Neural progenitor cell (in vitro differentiated cells): ENCODE data around the gene SEL1L3. TPM values are rescaled to one million over a fixed set of nuclear protein-coding genes. Genes with fewer than 3 reads are reported as not detected.
A peak's percentile ranks its signal among the peaks of the same experiment; 100 is the strongest.

ENCODE experiments used
- DNase-seq: peaks from one replicate; pipeline ENCODE4 v3.0.0-alpha.2; 2016; ENCODE audit warnings: low spot score
- H2AFZ ChIP-seq: fragments of 200-600 bp; sonication (generic); replicated peaks from 2 replicates; pipeline ENCODE4 v1.6.1; 2016; ENCODE audit warnings: antibody characterized with exemption
- H3F3A ChIP-seq: fragments of 200-600 bp; sonication (generic); 2 replicates; pipeline ENCODE4 v1.6.1; 2016; ENCODE audit warnings: antibody characterized with exemption, low read depth
- H3K27ac ChIP-seq: fragments of 200-600 bp; sonication (generic); 2 replicates; pipeline ENCODE4 v1.5.1; 2016; ENCODE audit warnings: mild to moderate bottlenecking
- H3K27me3 ChIP-seq: fragments of 200-600 bp; sonication (generic); 2 replicates; pipeline ENCODE4 v1.6.1; 2016; ENCODE audit warnings: mild to moderate bottlenecking, moderate library complexity
- H3K36me3 ChIP-seq: fragments of 200-600 bp; sonication (generic); 2 replicates; pipeline ENCODE4 v1.5.1; 2016
- H3K4me1 ChIP-seq: fragments of 200-600 bp; sonication (generic); 2 replicates; pipeline ENCODE4 v1.6.1; 2016; ENCODE audit warnings: mixed run types
- H3K4me2 ChIP-seq: fragments of 200-600 bp; sonication (generic); 2 replicates; pipeline ENCODE4 v1.6.1; 2016
- H3K4me3 ChIP-seq: fragments of 200-600 bp; sonication (generic); 2 replicates; pipeline ENCODE4 v1.5.1; 2016
- H3K79me2 ChIP-seq: fragments of 200-600 bp; sonication (generic); 2 replicates; pipeline ENCODE4 v1.6.1; 2016; ENCODE audit warnings: low read depth
- H3K9ac ChIP-seq: fragments of 200-600 bp; sonication (generic); 2 replicates; pipeline ENCODE4 v1.6.1; 2016
- H3K9me3 ChIP-seq: fragments of 200-600 bp; sonication (generic); 2 replicates; pipeline ENCODE4 v1.5.1; 2016; ENCODE audit warnings: low read depth
- H4K20me1 ChIP-seq: fragments of 200-600 bp; sonication (generic); 2 replicates; pipeline ENCODE4 v1.6.1; 2016; ENCODE audit warnings: low read depth
- H3K27ac Mint-ChIP-seq: 3 replicates; pipeline ENCODE4 v1.8.0; 2021; ENCODE audit warnings: mixed read lengths
- H3K27me3 Mint-ChIP-seq: 2 replicates; pipeline ENCODE4 v1.8.0; 2022; ENCODE audit warnings: low read depth, mild to moderate bottlenecking, inconsistent platforms, moderate library complexity, mixed read lengths; ENCODE audit not compliant: insufficient read depth
- H3K36me3 Mint-ChIP-seq: 3 replicates; pipeline ENCODE4 v1.8.0; 2021; ENCODE audit warnings: mixed read lengths
- H3K4me1 Mint-ChIP-seq: 3 replicates; pipeline ENCODE4 v1.8.0; 2021; ENCODE audit warnings: mixed read lengths
- H3K4me3 Mint-ChIP-seq: 3 replicates; pipeline ENCODE4 v1.8.0; 2021; ENCODE audit warnings: mild to moderate bottlenecking, moderate library complexity, mixed read lengths
- H3K9me3 Mint-ChIP-seq: 3 replicates; pipeline ENCODE4 v1.8.0; 2020; ENCODE audit warnings: mixed read lengths
- CTCF ChIP-seq: fragments of 200-600 bp; sonication (generic); IDR thresholded peaks from 2 replicates; pipeline ENCODE4 v1.5.1; 2017; ENCODE audit warnings: antibody characterized with exemption, mild to moderate bottlenecking
- EZH2 ChIP-seq: fragments of 200-600 bp; sonication (generic); IDR thresholded peaks from 2 replicates; pipeline ENCODE4 v1.6.1; 2017; ENCODE audit warnings: antibody characterized with exemption, mild to moderate bottlenecking, moderate library complexity
- EZH2phosphoT487 ChIP-seq: fragments of 200-600 bp; sonication (generic); IDR thresholded peaks from 2 replicates; pipeline ENCODE4 v1.6.1; 2017; ENCODE audit warnings: antibody characterized with exemption
- total RNA-seq: library from RNA; depleted of rRNA; stranded (reverse); fragments of >200 nt; gene quantifications from 2 replicates; pipeline ENCODE4 v1.2.3, GENCODE V29; 2015; ENCODE audit warnings: low replicate concordance

SEL1L3 gene
- total RNA-seq, 1 donor from 2014 or later: 87.2 TPM

DNA sequence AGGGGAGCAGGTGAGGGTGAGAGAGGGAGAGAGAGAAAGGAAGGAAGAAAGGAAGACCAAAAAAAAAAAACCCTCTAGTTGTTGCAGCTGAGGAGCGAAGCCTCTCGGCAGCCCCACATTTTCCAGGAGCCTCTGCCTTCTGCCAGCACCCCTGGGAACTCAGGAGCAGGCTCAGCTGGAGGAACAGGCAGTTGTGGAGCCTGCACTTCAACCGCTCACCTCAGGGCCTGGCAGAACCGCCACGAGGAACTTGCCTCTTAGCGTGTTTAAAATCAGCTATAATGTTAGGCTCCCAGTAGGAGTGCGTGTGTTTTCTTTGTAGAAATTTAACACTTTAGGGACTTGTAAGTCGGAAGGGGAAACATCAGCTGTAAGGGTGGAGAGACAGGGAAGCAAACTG, 65.7 kb downstream of the SEL1L3 start:
- Histone ChIP-seq H3F3A (peaks cover 18% of the 10 kb centered on the region), H3K9me3 (no peaks in the 10 kb centered on the region), H3K27ac (no peak overlapping the region), H3K9ac (no peak overlapping the region), H2AFZ (no peak overlapping the region), H3K4me3 (no peak overlapping the region), H3K27me3 (no peaks in the 10 kb centered on the region), H3K36me3 (no peaks in the 10 kb centered on the region), H3K4me2 (no peak overlapping the region), H3K79me2 (no peaks in the 10 kb centered on the region), H4K20me1 (peaks cover 3% of the 10 kb centered on the region), H3K4me1 (peaks cover 21% of the 10 kb centered on the region)
- H3K27ac Mint-ChIP-seq: peak overlapping the region; percentile 1
- H3K4me3 Mint-ChIP-seq: no peak overlapping the region
- TF ChIP-seq EZH2phosphoT487 (no peak), CTCF (no peak), EZH2 (no peak)
- peaks cover 26% of the 10 kb centered on the region for H3K36me3 Mint-ChIP-seq
- no peaks in the 10 kb centered on the region for H3K27me3 Mint-ChIP-seq
- H3K9me3 Mint-ChIP-seq: peaks cover 6% of the 10 kb centered on the region
- peaks cover 22% of the 10 kb centered on the region for H3K4me1 Mint-ChIP-seq
- DNase-seq: no peak

- Mint-ChIP-seq H3K27ac (peak overlapping the region; percentile 92), H3K27me3 (no peaks in the 10 kb centered on the region), H3K9me3 (peaks cover 6% of the 10 kb centered on the region), H3K36me3 (peaks cover 19% of the 10 kb centered on the region), H3K4me3 (peak overlapping the region; percentile 49), H3K4me1 (peaks cover 22% of the 10 kb centered on the region)
- Histone ChIP-seq H3K4me3 (no peak overlapping the region), H3F3A (peaks cover 20% of the 10 kb centered on the region), H3K4me2 (peak overlapping the region; percentile 46), H3K4me1 (peaks cover 21% of the 10 kb centered on the region), H3K9ac (no peak overlapping the region), H3K36me3 (no peaks in the 10 kb centered on the region), H3K9me3 (no peaks in the 10 kb centered on the region), H3K27me3 (no peaks in the 10 kb centered on the region), H2AFZ (no peak overlapping the region), H3K79me2 (no peaks in the 10 kb centered on the region), H4K20me1 (peaks cover 3% of the 10 kb centered on the region), H3K27ac (peak overlapping the region; percentile 73)
- peak; percentile 92 for DNase-seq
- TF ChIP-seq CTCF (peak; percentile 23), EZH2phosphoT487 (no peak)
Observed at GRCh38 chr4:25795566-25796454, 67.0 kb downstream of the SEL1L3 start.

DNA sequence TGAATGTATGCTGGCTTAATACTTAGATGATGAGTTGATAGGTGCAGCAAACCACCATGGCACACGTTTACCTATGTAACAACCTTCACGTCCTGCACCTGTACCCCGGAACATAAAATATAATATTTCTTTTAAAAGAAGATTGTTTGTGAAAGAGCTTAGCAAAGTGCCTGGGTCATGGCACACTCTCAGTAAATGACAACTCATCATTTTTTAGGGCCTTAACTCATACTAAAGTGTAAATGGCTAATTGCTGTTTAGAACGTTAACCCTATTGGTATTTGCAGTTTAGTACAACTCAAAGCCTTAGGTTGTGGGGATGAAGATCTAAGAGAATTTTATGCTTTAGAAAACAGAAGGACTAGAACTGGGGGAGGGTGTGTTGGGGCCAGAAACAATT, 67.7 kb downstream of the SEL1L3 start:
- Histone ChIP-seq H4K20me1 (peaks cover 3% of the 10 kb centered on the region), H2AFZ (no peak overlapping the region), H3K79me2 (no peaks in the 10 kb centered on the region), H3K4me1 (peaks cover 21% of the 10 kb centered on the region), H3K36me3 (no peaks in the 10 kb centered on the region), H3K4me3 (no peak overlapping the region), H3K27ac (peak overlapping the region; percentile 73), H3K9me3 (no peaks in the 10 kb centered on the region), H3F3A (peaks cover 20% of the 10 kb centered on the region), H3K27me3 (no peaks in the 10 kb centered on the region), H3K4me2 (no peak overlapping the region), H3K9ac (no peak overlapping the region)
- DNase-seq: no peak
- peaks cover 19% of the 10 kb centered on the region for H3K36me3 Mint-ChIP-seq
- H3K4me1 Mint-ChIP-seq: peaks cover 22% of the 10 kb centered on the region
- H3K27ac Mint-ChIP-seq: no peak overlapping the region
- no peak overlapping the region for H3K4me3 Mint-ChIP-seq
- no peak for TF ChIP-seq EZH2
- TF ChIP-seq CTCF: no peak
- TF ChIP-seq EZH2phosphoT487: no peak
- H3K27me3 Mint-ChIP-seq: no peaks in the 10 kb centered on the region
- peaks cover 6% of the 10 kb centered on the region for H3K9me3 Mint-ChIP-seq
